Activated T-helper 17 cell treated with anti-CD3 and anti-CD28 coated beads, Interleukin-2, amount 50 U/mL, for 72 hours (primary cell): Measurements from ENCODE around the gene CUBN. TPM values are rescaled to one million over a fixed set of nuclear protein-coding genes. Genes with fewer than 3 reads are reported as not detected.

Experiments
- ATAC-seq: fragments of 150-1000 bp; cut with Tn5 transposase; replicated peaks from 2 replicates; pipeline ENCODE4 v1.10.0; 2021; ENCODE audit warnings: mild to moderate bottlenecking, moderate library complexity
- H3K27ac Mint-ChIP-seq: one replicate; pipeline ENCODE4 v1.8.0; 2022; ENCODE audit warnings: mixed read lengths
- H3K27me3 Mint-ChIP-seq: one replicate; pipeline ENCODE4 v1.8.0; 2022; ENCODE audit warnings: mixed read lengths
- H3K36me3 Mint-ChIP-seq: one replicate; pipeline ENCODE4 v1.8.0; 2022; ENCODE audit warnings: low read depth, mild to moderate bottlenecking, mixed read lengths
- H3K4me1 Mint-ChIP-seq: one replicate; pipeline ENCODE4 v1.8.0; 2022; ENCODE audit warnings: mixed read lengths
- H3K4me3 Mint-ChIP-seq: one replicate; pipeline ENCODE4 v1.8.0; 2022; ENCODE audit warnings: mild to moderate bottlenecking, mixed read lengths
- H3K9me3 Mint-ChIP-seq: one replicate; pipeline ENCODE4 v1.8.0; 2022; ENCODE audit warnings: mixed read lengths
- total RNA-seq, 2 donors: library from RNA; stranded (reverse); gene quantifications; one replicate each; pipeline ENCODE4 v1.2.3, GENCODE V29; 2022

CUBN gene
- total RNA-seq, 2 donors from 2014 or later = 0.41 to 0.45 TPM

- no peak overlapping the region for H3K27ac Mint-ChIP-seq
These were observed 143.6 kb downstream of the CUBN start for GRCh38 chr10:16986082-16986405.

GRCh38 chr10:16984242-16984641, 145.4 kb downstream of the CUBN start:
- Mint-ChIP-seq H3K27me3 (no peaks in the 10 kb centered on the region), H3K36me3 (no peaks in the 10 kb centered on the region), H3K27ac (no peak overlapping the region), H3K4me1 (no peaks in the 10 kb centered on the region), H3K4me3 (no peak overlapping the region), H3K9me3 (no peaks in the 10 kb centered on the region)
- ATAC-seq = no peak

More at GRCh38 chr10:16986082-16986405, 143.6 kb downstream of the CUBN start:
- no peak for ATAC-seq
- Mint-ChIP-seq H3K36me3 (no peaks in the 10 kb centered on the region), H3K27me3 (no peaks in the 10 kb centered on the region), H3K9me3 (no peaks in the 10 kb centered on the region), H3K4me3 (no peak overlapping the region), H3K4me1 (no peaks in the 10 kb centered on the region)

- Mint-ChIP-seq H3K27me3 (no peaks in the 10 kb centered on the region), H3K36me3 (no peaks in the 10 kb centered on the region), H3K27ac (peak overlapping the region; percentile 20), H3K9me3 (no peaks in the 10 kb centered on the region), H3K4me1 (peaks cover 8% of the 10 kb centered on the region), H3K4me3 (no peak overlapping the region)
- ATAC-seq = peak; percentile 50
These were observed 152.8 kb downstream of the CUBN start for GRCh38 chr10:16976803-16977202.

- Mint-ChIP-seq H3K27me3 (no peaks in the 10 kb centered on the region), H3K36me3 (no peaks in the 10 kb centered on the region), H3K4me3 (no peak overlapping the region), H3K9me3 (no peaks in the 10 kb centered on the region), H3K27ac (no peak overlapping the region), H3K4me1 (peaks cover 8% of the 10 kb centered on the region)
- peak; percentile 31 for ATAC-seq
These were observed 154.4 kb downstream of the CUBN start for GRCh38 chr10:16975188-16975587.

GRCh38 chr10:16968416-16969041, 161.1 kb downstream of the CUBN start:
- H3K4me1 Mint-ChIP-seq = peaks cover 14% of the 10 kb centered on the region
- no peaks in the 10 kb centered on the region for H3K9me3 Mint-ChIP-seq
- H3K36me3 Mint-ChIP-seq = no peaks in the 10 kb centered on the region
- ATAC-seq = no peak
- peak overlapping the region; percentile 59 for H3K4me3 Mint-ChIP-seq
- H3K27ac Mint-ChIP-seq = no peak overlapping the region
- no peaks in the 10 kb centered on the region for H3K27me3 Mint-ChIP-seq

GRCh38 chr10:16967866-16968415, 161.7 kb downstream of the CUBN start:
- ATAC-seq = no peak
- Mint-ChIP-seq H3K27me3 (no peaks in the 10 kb centered on the region), H3K4me3 (peak overlapping the region; percentile 59), H3K9me3 (no peaks in the 10 kb centered on the region), H3K27ac (peak overlapping the region; percentile 85), H3K4me1 (peaks cover 14% of the 10 kb centered on the region), H3K36me3 (no peaks in the 10 kb centered on the region)

GRCh38 chr10:16966991-16967865, 162.4 kb downstream of the CUBN start:
- peak; percentile 80 for ATAC-seq
- Mint-ChIP-seq H3K4me1 (peaks cover 14% of the 10 kb centered on the region), H3K36me3 (no peaks in the 10 kb centered on the region), H3K27me3 (no peaks in the 10 kb centered on the region), H3K9me3 (no peaks in the 10 kb centered on the region), H3K27ac (peak overlapping the region; percentile 85), H3K4me3 (peak overlapping the region; percentile 59)

- Mint-ChIP-seq H3K36me3 (no peaks in the 10 kb centered on the region), H3K4me1 (peaks cover 14% of the 10 kb centered on the region), H3K4me3 (no peak overlapping the region), H3K9me3 (no peaks in the 10 kb centered on the region), H3K27me3 (no peaks in the 10 kb centered on the region), H3K27ac (no peak overlapping the region)
- no peak for ATAC-seq
These were observed 163.7 kb downstream of the CUBN start for GRCh38 chr10:16965740-16966447.

- Mint-ChIP-seq H3K4me1 (peaks cover 14% of the 10 kb centered on the region), H3K27ac (no peak overlapping the region), H3K36me3 (no peaks in the 10 kb centered on the region), H3K4me3 (no peak overlapping the region), H3K9me3 (no peaks in the 10 kb centered on the region), H3K27me3 (no peaks in the 10 kb centered on the region)
- ATAC-seq = no peak
These were observed 164.3 kb downstream of the CUBN start for GRCh38 chr10:16965344-16965616.

- Mint-ChIP-seq H3K4me1 (peaks cover 14% of the 10 kb centered on the region), H3K4me3 (no peak overlapping the region), H3K36me3 (no peaks in the 10 kb centered on the region), H3K9me3 (no peaks in the 10 kb centered on the region), H3K27ac (no peak overlapping the region), H3K27me3 (no peaks in the 10 kb centered on the region)
- no peak for ATAC-seq
These were observed 164.9 kb downstream of the CUBN start for GRCh38 chr10:16964576-16965343.

GRCh38 chr10:16960551-16960950, 169.1 kb downstream of the CUBN start:
- H3K9me3 Mint-ChIP-seq = no peaks in the 10 kb centered on the region
- no peaks in the 10 kb centered on the region for H3K36me3 Mint-ChIP-seq
- H3K27ac Mint-ChIP-seq = no peak overlapping the region
- no peak for ATAC-seq
- no peaks in the 10 kb centered on the region for H3K27me3 Mint-ChIP-seq
- no peaks in the 10 kb centered on the region for H3K4me1 Mint-ChIP-seq
- no peak overlapping the region for H3K4me3 Mint-ChIP-seq

- no peaks in the 10 kb centered on the region for H3K4me1 Mint-ChIP-seq
These were observed 172.6 kb downstream of the CUBN start for GRCh38 chr10:16957038-16957437.

GRCh38 chr10:16954280-16955030, 175.2 kb downstream of the CUBN start:
- Mint-ChIP-seq H3K27ac (no peak overlapping the region), H3K27me3 (no peaks in the 10 kb centered on the region), H3K4me3 (no peak overlapping the region), H3K4me1 (no peaks in the 10 kb centered on the region), H3K9me3 (no peaks in the 10 kb centered on the region), H3K36me3 (no peaks in the 10 kb centered on the region)
- no peak for ATAC-seq

More at GRCh38 chr10:16957038-16957437, 172.6 kb downstream of the CUBN start:
- no peaks in the 10 kb centered on the region for H3K9me3 Mint-ChIP-seq
- H3K4me3 Mint-ChIP-seq = no peak overlapping the region
- no peak for ATAC-seq
- H3K36me3 Mint-ChIP-seq = no peaks in the 10 kb centered on the region
- no peak overlapping the region for H3K27ac Mint-ChIP-seq
- H3K27me3 Mint-ChIP-seq = no peaks in the 10 kb centered on the region
